GM12873 (cell line): ENCODE measurements around the gene MT3.
A peak's percentile ranks its signal among the peaks of the same experiment; 100 is the strongest.

Experiments
- CTCF ChIP-seq: IDR thresholded peaks from 2 replicates; pipeline ENCODE4 v1.5.1; 2012; ENCODE audit warnings: low read depth, mild to moderate bottlenecking, moderate library complexity, low read length, control low read depth; ENCODE audit not compliant: insufficient read depth; ENCODE audit errors: missing control alignments

Gene MT3

GRCh38 chr16:56583351-56584168, 5.8 kb upstream of the MT3 start:
- no peak for TF ChIP-seq CTCF

- no peak for TF ChIP-seq CTCF
Measured at GRCh38 chr16:56584276-56584675, 5.1 kb upstream of the MT3 start.

- TF ChIP-seq CTCF, result no peak
Measured at GRCh38 chr16:56588781-56589140, 567 bp upstream of the MT3 start.

GRCh38 chr16:56591377-56592060, 2.2 kb downstream of the MT3 start:
- TF ChIP-seq CTCF, result no peak

- TF ChIP-seq CTCF, result no peak
Measured at GRCh38 chr16:56593573-56594291, 4.4 kb downstream of the MT3 start.

- no peak for TF ChIP-seq CTCF
Measured at GRCh38 chr16:56594292-56594619, 4.9 kb downstream of the MT3 start.

- peak; percentile 68 for TF ChIP-seq CTCF
Measured at GRCh38 chr16:56600398-56600999, 11.2 kb downstream of the MT3 start.
